Right atrium auricular region (tissue), 2 donors: ENCODE results near the gene STK32B. TPM values are rescaled to one million over a fixed set of nuclear protein-coding genes. Genes with fewer than 3 reads are reported as not detected.

Source experiments
- DNase-seq: peaks from one replicate; pipeline ENCODE4 v3.0.0-alpha.2; 2019; ENCODE audit warnings: low spot score
- H3K27ac ChIP-seq, 2 donors: fragments of 200-600 bp; sonication (generic); 1 replicate in 1 of 2; 2 replicates in 1 of 2; pipeline ENCODE4 v1.5.1; 2016 to 2019
- H3K27me3 ChIP-seq, 2 donors: fragments of 200-600 bp; sonication (generic); one replicate each; pipeline versions ENCODE4 v1.5.1 to v1.6.0; 2017 to 2019
- H3K36me3 ChIP-seq: fragments of 200-600 bp; sonication (generic); one replicate; pipeline ENCODE4 v1.5.1; 2016
- H3K4me1 ChIP-seq, 2 donors: fragments of 200-600 bp; sonication (generic); one replicate each; pipeline versions ENCODE4 v1.5.1 to v1.6.0; 2017 to 2019
- H3K4me3 ChIP-seq, 2 donors: fragments of 200-600 bp; sonication (generic); 1 replicate in 1 of 2; 2 replicates in 1 of 2; pipeline ENCODE4 v1.5.1; 2017 to 2019; ENCODE audit warnings: mild to moderate bottlenecking in 1 of 2, moderate library complexity in 1 of 2
- H3K9me3 ChIP-seq, 2 donors: fragments of 200-600 bp; sonication (generic); one replicate each; pipeline ENCODE4 v1.5.1; 2019
- total RNA-seq, 2 donors: library from RNA; depleted of rRNA; stranded (reverse); fragments of >200 nt; gene quantifications; one replicate each; pipeline ENCODE4 v1.1.0, GENCODE V29; 2016
- TF ChIP-seq, protein P1 (sequence below), 2 donors: fragments of 200-600 bp; sonication (generic); IDR thresholded peaks; one replicate each; pipeline ENCODE4 v1.5.1; 2019; ENCODE audit warnings: antibody characterized with exemption in 2 of 2

The STK32B gene
- total RNA-seq, 2 donors from 2014 or later: 0.31 to 0.59 TPM

DNA sequence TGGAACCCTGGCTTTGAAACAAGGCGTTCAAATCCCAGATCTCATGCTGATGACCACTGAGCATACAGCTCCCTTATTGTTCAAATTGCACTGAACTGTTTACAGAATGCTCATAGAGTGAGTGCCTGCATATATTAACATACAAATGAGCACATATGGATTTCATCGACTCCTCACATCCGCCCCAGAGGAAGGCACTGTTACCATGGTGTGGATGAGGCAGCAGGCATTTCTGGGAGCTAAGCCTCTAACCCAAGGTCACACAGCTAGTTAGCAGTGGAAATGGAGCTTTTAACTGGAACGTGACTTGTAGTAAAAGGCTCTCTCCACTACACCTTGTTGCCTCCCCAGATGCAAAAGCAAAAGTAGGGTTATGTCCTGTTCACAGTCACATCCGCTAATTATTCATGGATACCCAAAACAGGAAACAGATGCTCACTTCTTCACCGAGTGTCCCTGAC is 289.7 kb downstream of the STK32B start:
- DNase-seq: no peak
- no peak overlapping the region for H3K27ac ChIP-seq
- TF ChIP-seq, protein P1, sequence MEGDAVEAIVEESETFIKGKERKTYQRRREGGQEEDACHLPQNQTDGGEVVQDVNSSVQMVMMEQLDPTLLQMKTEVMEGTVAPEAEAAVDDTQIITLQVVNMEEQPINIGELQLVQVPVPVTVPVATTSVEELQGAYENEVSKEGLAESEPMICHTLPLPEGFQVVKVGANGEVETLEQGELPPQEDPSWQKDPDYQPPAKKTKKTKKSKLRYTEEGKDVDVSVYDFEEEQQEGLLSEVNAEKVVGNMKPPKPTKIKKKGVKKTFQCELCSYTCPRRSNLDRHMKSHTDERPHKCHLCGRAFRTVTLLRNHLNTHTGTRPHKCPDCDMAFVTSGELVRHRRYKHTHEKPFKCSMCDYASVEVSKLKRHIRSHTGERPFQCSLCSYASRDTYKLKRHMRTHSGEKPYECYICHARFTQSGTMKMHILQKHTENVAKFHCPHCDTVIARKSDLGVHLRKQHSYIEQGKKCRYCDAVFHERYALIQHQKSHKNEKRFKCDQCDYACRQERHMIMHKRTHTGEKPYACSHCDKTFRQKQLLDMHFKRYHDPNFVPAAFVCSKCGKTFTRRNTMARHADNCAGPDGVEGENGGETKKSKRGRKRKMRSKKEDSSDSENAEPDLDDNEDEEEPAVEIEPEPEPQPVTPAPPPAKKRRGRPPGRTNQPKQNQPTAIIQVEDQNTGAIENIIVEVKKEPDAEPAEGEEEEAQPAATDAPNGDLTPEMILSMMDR (IDR thresholded peaks at IDR 0.05): no peak
- H3K4me3 ChIP-seq: no peak overlapping the region
- no peaks in the 10 kb centered on the region for H3K27me3 ChIP-seq
- no peaks in the 10 kb centered on the region for H3K4me1 ChIP-seq
- no peaks in the 10 kb centered on the region for H3K9me3 ChIP-seq
- H3K36me3 ChIP-seq: no peaks in the 10 kb centered on the region

DNA sequence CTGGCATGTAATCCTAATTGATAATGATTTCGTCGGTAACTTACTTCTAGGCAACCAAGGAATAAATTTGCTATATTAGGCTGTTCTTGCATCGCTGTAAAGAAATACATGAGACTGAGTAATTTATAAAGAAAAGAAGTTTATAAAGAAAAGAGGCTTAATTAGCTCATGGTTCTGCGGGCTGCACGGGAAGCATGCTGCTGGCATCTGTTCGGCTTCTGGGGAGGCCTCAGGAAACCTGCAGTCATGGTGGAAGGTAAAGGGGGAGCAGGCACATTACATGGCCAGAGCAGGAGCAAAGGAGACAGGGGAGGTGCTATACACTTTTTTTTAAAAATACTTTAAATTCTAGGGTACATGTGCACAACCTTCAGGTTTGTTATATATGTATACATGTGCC is 290.2 kb downstream of the STK32B start:
- TF ChIP-seq, protein P1 (IDR thresholded peaks at IDR 0.05): no peak
- Histone ChIP-seq H3K27me3 (no peaks in the 10 kb centered on the region), H3K4me1 (no peaks in the 10 kb centered on the region), H3K27ac (no peak overlapping the region), H3K36me3 (no peaks in the 10 kb centered on the region), H3K4me3 (no peak overlapping the region), H3K9me3 (no peaks in the 10 kb centered on the region)
- no peak for DNase-seq

DNA sequence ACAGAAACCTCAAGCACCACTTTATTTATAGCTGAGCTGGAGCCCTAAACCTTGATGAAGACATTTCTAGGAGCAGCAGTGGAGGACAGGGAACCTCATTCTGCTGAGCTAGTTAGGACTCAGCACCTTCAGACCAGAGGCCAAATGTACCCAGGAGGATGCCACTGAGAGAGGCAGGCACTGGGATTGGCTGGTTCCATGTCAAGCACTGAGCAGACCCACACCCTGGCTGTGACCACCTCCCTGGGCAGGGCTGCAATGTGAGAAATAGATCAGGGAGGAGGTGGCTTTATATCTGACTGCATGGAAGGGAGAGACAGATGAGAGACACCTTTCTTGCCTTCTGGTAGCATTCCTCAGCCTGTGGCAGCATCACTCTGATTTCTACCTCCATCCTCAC is 304.6 kb downstream of the STK32B start:
- Histone ChIP-seq H3K27ac (no peak overlapping the region), H3K9me3 (no peaks in the 10 kb centered on the region), H3K27me3 (no peaks in the 10 kb centered on the region), H3K4me1 (no peaks in the 10 kb centered on the region), H3K36me3 (no peaks in the 10 kb centered on the region), H3K4me3 (no peak overlapping the region)
- no peak for DNase-seq
- TF ChIP-seq, protein P1 (IDR thresholded peaks at IDR 0.05): no peak

DNA sequence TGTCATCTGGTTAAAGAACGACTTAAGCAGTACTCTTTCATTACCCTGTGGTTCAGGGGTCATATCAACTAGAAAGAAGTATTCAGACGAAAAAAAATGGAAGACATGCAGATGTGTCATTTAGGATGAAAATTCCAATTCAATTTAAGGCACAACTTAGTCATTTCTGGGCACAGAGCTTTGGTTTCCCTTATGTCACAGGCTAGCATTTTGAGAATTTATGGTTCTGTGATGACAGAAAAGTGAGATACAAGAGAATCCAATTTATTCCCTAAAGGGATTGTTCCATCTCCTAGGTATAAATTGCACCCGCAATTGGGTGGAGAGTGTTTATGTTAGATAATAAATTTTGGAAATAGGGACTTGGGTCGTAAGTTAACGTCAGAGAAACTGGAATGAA is 306.6 kb downstream of the STK32B start:
- Histone ChIP-seq H3K4me3 (no peak overlapping the region), H3K27ac (no peak overlapping the region), H3K36me3 (no peaks in the 10 kb centered on the region), H3K4me1 (no peaks in the 10 kb centered on the region), H3K9me3 (no peaks in the 10 kb centered on the region), H3K27me3 (no peaks in the 10 kb centered on the region)
- TF ChIP-seq, protein P1 (IDR thresholded peaks at IDR 0.05): no peak
- no peak for DNase-seq

DNA sequence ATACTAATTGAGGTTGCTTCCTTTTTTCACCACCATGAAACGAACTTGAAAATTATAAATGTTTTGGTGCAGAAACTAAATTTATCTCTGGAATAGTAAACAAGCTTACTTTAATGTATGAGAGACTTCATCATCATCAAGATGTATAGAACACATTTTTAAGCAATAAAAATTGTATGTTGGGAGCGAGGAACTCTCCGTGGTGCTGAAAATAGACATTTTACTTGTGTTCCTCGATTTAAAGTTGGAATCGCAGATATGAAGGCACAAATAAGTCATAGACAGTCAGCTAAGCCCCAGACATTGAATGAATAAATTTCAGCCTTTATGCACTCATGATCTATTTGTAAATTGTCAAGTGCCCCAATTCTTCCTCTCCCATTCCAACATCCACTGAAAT is 310.7 kb downstream of the STK32B start:
- TF ChIP-seq, protein P1 (IDR thresholded peaks at IDR 0.05): no peak
- no peak for DNase-seq
- no peak overlapping the region for H3K4me3 ChIP-seq
- H3K36me3 ChIP-seq: no peaks in the 10 kb centered on the region
- no peaks in the 10 kb centered on the region for H3K27me3 ChIP-seq
- H3K4me1 ChIP-seq: no peaks in the 10 kb centered on the region
- H3K9me3 ChIP-seq: no peaks in the 10 kb centered on the region
- no peak overlapping the region for H3K27ac ChIP-seq

DNA sequence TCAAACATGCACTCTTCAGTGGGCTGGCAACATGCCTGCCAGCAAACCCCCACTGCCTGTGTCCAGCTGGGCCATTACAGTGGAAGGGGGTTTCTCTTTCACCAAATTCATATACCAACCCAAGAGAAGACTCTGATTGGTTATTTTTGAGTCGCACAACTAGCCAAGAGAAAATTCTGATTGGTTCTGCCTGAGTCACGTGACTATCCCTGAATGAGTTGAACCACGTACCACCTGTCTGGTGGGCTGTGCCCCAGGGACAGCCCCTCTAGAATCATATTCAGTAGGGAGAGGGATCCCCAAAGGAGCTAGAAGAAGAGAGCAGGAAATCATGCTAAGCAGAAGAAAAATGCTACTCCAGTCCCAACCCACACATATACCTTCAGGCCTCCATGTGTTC is 313.1 kb downstream of the STK32B start:
- H3K4me1 ChIP-seq: no peaks in the 10 kb centered on the region
- TF ChIP-seq, protein P1 (IDR thresholded peaks at IDR 0.05): no peak
- no peak overlapping the region for H3K27ac ChIP-seq
- no peak overlapping the region for H3K4me3 ChIP-seq
- no peaks in the 10 kb centered on the region for H3K9me3 ChIP-seq
- H3K36me3 ChIP-seq: no peaks in the 10 kb centered on the region
- no peaks in the 10 kb centered on the region for H3K27me3 ChIP-seq
- no peak for DNase-seq
